ENCODE data around the gene TGFBR2.
"Not testable (repeated sequence)": the region's sequence is repeated elsewhere in the genome, so short reads cannot be mapped to it uniquely, and the experiment has no call there.

The TGFBR2 gene

DNA sequence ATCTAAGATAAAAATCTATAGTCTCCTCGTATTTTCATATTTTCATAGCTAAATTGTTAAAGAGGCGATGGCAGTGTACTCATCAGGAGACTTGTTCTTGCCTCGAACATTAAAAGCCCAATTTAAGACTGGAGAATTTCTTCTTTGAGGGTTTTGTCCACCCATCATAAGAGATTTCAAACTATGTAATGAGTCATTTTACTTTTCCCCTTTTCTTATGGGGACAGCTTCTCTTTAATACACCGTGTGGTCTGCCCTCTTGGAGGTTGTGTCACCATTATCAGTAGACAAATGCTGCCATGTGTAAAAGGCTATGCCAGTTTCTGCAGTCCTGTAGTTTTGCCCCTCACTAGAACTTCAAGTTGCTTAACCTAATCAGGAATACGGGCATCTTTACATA is 16.9 kb downstream of the TGFBR2 start:
- Histone ChIP-seq H4K20me1 (ENCODE audit: insufficient read depth) (no peaks in the 10 kb centered on the region), H3K27ac (no peak overlapping the region), H3K4me2 (no peak overlapping the region), H2AFZ (ENCODE audit: low read depth) (no peak overlapping the region), H3K4me3 (IDR thresholded peaks at IDR 0.05; ENCODE audit: insufficient read depth, low read depth, low read length) (no peak overlapping the region), H3K4me1 (ENCODE audit: low read depth, poor library complexity, severe bottlenecking) (peaks cover 13% of the 10 kb centered on the region), H3K79me2 (ENCODE audit: insufficient read depth, low read depth) (no peaks in the 10 kb centered on the region), H3K36me3 (ENCODE audit: insufficient read depth) (no peaks in the 10 kb centered on the region), H3K27me3 (ENCODE audit: insufficient read depth, low read depth) (no peaks in the 10 kb centered on the region), H3K9ac (no peak overlapping the region)
- TF ChIP-seq CTCF (conservative IDR thresholded peaks at IDR 0.05; ENCODE audit: low read depth, low read length), result no peak

GRCh38 chr3:30624480-30624879 is 18.1 kb downstream of the TGFBR2 start:
- H3K4me2 ChIP-seq; H3K27me3 ChIP-seq (ENCODE audit: insufficient read depth, low read depth); H4K20me1 ChIP-seq (ENCODE audit: insufficient read depth); H3K9ac ChIP-seq; H3K27ac ChIP-seq; H3K79me2 ChIP-seq (ENCODE audit: insufficient read depth, low read depth); H2AFZ ChIP-seq (ENCODE audit: low read depth); H3K4me3 ChIP-seq (IDR thresholded peaks at IDR 0.05; ENCODE audit: insufficient read depth, low read depth, low read length); H3K36me3 ChIP-seq (ENCODE audit: insufficient read depth): not testable (repeated sequence)
- H3K4me1 ChIP-seq (ENCODE audit: low read depth, poor library complexity, severe bottlenecking), result peaks cover 13% of the 10 kb centered on the region

- TF ChIP-seq CTCF (conservative IDR thresholded peaks at IDR 0.05; ENCODE audit: low read depth, low read length), result no peak
- H3K27ac ChIP-seq, result no peak overlapping the region
- no peaks in the 10 kb centered on the region for H3K79me2 ChIP-seq (ENCODE audit: insufficient read depth, low read depth)
- H3K4me1 ChIP-seq (ENCODE audit: low read depth, poor library complexity, severe bottlenecking), result peaks cover 13% of the 10 kb centered on the region
- H3K27me3 ChIP-seq (ENCODE audit: insufficient read depth, low read depth), result no peaks in the 10 kb centered on the region
- H3K4me2 ChIP-seq, result no peak overlapping the region
- H2AFZ ChIP-seq (ENCODE audit: low read depth), result no peak overlapping the region
- H4K20me1 ChIP-seq (ENCODE audit: insufficient read depth), result no peaks in the 10 kb centered on the region
- H3K36me3 ChIP-seq (ENCODE audit: insufficient read depth), result no peaks in the 10 kb centered on the region
- no peak overlapping the region for H3K4me3 ChIP-seq (IDR thresholded peaks at IDR 0.05; ENCODE audit: insufficient read depth, low read depth, low read length)
- no peak overlapping the region for H3K9ac ChIP-seq
Observed at GRCh38 chr3:30625541-30626438, 19.4 kb downstream of the TGFBR2 start.

GRCh38 chr3:30626443-30627180 is 20.2 kb downstream of the TGFBR2 start:
- H3K36me3 ChIP-seq (ENCODE audit: insufficient read depth), result no peaks in the 10 kb centered on the region
- no peak overlapping the region for H2AFZ ChIP-seq (ENCODE audit: low read depth)
- no peak overlapping the region for H3K27ac ChIP-seq
- H3K4me2 ChIP-seq, result no peak overlapping the region
- no peak for TF ChIP-seq CTCF (conservative IDR thresholded peaks at IDR 0.05; ENCODE audit: low read depth, low read length)
- H3K4me3 ChIP-seq (IDR thresholded peaks at IDR 0.05; ENCODE audit: insufficient read depth, low read depth, low read length), result no peak overlapping the region
- no peaks in the 10 kb centered on the region for H3K79me2 ChIP-seq (ENCODE audit: insufficient read depth, low read depth)
- no peaks in the 10 kb centered on the region for H3K27me3 ChIP-seq (ENCODE audit: insufficient read depth, low read depth)
- H3K4me1 ChIP-seq (ENCODE audit: low read depth, poor library complexity, severe bottlenecking), result peaks cover 8% of the 10 kb centered on the region
- no peak overlapping the region for H3K9ac ChIP-seq
- no peaks in the 10 kb centered on the region for H4K20me1 ChIP-seq (ENCODE audit: insufficient read depth)
